Stimulated activated naive CD8-positive, alpha-beta T cell treated with anti-CD3 and anti-CD28 coated beads, Interleukin-15, Interleukin-2, amounts not matched to agents 100 U/mL and 50 U/mL, for 24 hours (primary cell): ENCODE results near the gene SEC22A.

ENCODE experiments used
- ATAC-seq: fragments of 150-1000 bp; cut with Tn5 transposase; one replicate; pipeline ENCODE4 v1.10.0; 2021
- DNase-seq: peaks from one replicate; pipeline ENCODE4 v3.0.0; 2021

The SEC22A gene

DNA sequence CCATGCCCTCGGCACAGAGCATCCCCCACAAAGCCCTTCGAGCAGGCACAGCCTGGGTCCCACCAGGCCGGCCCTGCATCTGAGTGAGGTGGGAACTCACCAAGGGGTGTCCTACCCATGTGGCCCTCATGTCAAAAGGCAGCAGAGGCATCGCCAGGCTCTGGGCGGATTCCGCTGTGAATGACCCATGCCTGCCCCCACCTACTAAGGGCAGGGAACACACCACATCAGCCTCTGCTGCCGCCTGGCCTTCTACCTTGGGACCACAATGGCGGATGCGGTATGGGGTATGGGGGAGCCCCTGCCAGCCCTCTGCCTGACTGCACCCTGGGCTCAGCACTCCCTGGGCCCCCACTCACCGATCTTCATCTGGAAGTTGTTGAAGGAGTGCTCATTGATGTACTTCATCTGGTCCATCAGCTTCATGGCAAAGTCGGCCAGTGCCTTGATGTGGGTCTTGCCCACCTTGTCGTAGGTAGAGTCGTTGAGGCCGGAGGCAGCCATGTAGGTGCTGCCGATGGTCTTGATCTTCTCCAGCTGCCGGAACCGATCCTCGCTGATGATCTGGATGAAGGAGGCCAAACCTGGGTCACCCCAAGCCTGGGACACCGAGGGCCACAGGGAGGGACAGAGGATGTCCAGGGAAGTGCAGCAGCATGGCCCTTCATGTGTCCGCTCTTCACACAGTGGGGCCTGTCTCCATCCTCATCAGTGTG, 87.8 kb downstream of the SEC22A start:
- no peak for DNase-seq
- ATAC-seq: no peak

DNA sequence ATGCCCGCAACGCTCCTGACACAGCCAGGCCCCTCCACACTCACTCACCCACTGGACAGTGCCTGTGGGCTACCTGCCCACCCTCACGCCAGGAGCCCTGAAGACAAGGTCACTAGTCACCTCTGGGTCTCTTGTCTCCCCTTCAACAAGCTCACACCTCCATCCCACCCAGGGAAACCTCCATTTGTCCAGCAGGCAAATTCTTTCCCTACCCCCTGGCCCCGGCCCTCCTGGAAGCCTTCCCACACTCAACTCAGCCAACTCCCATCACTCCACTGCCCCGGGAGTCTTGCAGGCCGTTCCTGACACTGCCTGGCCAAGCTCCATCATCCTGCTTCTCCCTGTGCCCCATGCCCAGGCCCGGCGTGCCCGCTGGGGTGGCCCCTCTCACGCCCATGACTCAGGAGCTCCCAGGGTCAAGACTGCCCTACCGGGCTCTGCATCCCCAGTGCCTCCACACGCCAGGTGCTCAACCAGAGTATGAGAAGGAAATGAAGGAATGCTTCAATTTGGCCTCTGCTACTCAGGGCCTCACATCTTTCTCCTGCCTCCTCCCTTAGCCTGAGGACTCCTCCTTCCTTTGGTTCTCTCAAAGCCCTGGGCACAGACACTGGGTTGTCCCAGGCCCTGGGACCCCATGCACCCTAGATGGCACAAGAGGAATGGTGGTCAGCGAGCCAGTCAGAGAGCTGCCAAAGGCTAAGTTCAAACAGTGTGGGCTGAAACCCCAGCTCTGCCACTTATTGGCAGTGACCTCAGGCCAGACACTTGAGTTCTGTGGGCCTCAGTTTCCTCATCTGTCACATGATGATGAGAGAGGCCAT, 88.6 kb downstream of the SEC22A start:
- no peak for DNase-seq
- no peak for ATAC-seq

DNA sequence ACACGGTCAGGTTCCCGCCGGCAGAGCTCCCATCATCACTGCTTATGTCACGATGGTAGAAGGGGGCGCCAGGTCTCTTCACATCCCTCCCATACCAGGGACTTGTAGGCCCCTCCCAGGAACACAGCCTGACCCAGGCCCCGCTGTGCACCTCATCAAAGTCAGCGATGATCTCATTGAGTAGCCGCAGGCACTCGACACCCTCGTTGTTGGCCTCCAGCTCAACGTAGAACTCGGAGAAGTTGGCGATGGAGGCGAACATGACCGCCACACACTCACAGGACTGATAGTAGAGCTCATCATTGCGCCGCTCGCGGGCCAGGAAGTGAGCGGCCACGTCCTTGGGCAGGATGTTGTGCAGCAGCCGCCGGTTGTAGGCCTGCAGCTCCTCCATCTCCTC, 89.2 kb downstream of the SEC22A start:
- ATAC-seq (no peak), DNase-seq (no peak)

DNA sequence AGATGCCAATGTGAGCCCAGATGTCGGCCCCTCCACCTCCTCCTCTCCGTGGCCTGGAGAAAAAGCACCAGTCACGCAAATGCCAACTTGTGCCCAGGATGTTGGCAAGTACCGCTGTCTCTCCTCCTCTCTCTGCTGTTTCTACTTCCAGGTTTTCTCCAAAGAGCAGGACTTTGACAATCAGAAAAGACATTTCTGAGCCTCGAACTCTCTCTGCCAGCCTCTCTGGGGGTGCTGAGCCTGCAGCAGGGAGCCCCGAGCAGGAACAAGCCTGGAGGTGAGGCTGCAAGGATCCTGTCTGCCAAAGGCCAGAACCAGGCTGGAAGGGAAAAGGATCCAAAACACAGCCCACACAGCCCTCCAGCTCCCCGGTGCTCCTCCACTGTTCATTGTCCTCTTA, 89.7 kb downstream of the SEC22A start:
- DNase-seq: no peak

DNA sequence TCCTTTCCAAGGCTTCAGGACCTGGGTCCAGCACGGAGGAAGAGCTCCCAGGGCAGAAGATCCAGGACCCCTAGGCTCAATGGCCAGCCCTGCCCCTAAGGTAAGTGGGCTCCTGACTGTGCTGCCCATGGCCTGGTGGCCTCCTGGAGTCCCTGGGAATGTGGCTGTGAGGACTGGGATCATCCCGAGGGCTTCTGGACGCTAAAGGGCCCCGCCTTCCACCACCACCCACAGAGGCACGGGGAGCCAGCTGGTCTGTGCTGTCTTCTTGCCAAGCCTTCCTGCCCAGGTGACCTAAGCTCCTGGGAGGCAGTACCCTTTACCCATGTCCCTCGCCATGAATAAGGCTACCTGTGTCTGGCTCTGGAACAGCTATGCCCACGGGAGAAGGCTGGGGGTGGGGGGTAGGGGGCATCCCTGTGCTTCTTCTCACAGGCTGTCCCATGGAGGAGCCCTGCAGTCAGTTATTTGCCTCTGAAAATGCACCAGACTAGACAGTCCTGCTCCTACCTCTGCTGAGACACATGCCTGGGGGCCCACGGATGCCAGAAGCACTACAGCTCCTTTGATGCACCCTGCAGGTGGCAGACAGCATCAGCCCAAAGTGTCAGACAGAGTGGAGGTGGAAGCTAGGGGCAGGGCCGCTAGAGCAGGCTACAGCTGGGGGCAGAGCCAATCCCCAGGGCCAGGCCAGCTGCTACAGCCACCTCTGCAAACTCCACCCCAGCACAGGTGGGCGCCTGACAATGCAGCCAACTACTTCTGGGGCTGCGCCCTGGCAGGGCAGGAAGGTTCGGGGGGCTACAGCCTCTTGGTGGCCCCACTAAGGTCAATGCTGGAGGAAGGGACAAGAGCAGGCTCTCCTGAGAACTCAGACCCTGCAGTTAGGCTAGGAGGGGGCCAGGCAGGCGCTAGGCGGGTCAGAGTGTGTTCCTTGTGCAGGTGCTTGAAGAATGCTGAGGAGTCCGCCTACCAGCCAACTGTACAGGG, 90.9 kb downstream of the SEC22A start:
- DNase-seq (no peak), ATAC-seq (no peak)

More for the DNA sequence above, 89.7 kb downstream of the SEC22A start:
- ATAC-seq: no peak

DNA sequence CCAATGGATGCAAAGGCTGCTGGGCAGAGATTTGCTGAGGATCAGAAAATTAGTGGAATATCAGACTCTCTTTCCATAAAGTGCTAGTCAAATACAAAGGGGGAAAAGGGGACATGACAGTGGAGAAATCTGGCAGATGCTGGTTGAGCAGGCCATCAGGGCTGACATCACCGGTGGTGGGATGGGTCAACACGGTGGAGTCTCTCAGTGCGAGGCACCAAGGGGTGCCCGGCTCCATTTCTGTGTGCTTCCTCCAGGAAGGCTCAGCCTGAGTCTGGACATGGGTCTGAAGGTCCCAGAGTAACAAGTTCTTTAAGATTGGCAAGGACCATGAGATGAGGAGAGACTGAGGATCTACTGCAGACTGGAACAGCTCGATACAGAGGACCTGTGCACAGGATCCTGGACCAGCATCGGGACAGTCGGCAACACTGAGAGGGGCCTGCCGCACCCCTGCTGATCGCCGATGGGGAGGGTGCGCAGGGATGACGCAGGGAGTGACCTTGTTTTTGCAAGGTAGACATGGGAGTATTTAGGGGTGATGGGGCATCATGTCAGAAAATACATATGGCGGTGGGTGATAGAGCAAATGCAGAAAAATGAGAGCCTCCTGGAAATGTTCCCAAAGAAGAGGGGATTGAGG, 92.7 kb downstream of the SEC22A start:
- DNase-seq (no peak), ATAC-seq (no peak)

DNA sequence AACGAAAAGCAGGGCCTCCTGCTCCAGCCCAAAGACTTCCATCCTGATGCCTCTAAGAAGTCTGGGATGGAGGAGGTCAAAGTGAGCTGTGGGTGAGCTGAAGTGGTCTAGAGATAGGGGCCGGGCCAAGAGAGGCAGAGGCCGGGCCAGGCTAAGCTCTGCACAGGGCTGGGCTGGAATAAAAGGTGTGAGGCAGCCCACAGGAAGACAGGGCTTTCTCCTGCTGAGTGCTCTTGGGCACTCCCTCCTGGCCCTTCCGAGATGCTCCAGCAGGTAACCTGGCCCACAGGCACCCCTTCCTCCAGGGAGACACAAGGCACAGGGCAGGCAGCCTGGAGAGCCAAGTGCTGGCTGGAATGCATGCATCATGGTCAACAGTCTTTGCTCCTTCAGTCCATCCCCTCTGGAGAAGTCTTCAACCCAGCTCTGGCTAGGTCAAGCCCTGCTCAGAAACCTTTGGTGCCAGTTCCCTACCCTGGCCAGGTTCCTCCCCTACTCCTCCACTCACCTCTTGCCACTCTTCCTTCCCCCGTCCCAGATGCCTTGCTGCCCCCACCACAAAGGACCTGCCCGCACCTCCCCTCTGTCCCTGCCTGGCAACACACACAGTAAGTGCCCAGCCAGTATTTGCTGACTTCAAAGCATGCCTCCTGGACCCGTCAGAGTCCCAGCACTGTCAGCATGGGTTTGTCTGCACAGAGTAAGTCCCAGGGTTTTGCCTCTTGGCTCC, 93.6 kb downstream of the SEC22A start:
- ATAC-seq (no peak), DNase-seq (no peak)

DNA sequence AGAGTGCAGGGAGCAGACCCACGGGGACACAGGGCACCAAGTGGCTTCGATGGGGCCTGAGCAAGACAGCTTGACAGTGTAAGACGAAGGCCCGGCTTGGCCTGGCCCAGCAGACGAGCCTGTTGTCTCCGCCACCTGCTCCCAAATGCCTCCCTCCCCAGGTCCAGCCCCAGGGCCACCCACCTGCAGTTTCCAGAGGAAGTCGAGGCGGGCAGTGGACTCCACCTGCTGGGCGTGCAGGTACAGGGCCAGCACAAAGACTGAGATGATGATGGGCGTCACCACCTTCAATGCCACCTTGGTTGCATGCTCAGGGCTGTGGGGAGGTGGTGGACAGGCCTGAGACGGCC, 94.1 kb downstream of the SEC22A start:
- DNase-seq: no peak

DNA sequence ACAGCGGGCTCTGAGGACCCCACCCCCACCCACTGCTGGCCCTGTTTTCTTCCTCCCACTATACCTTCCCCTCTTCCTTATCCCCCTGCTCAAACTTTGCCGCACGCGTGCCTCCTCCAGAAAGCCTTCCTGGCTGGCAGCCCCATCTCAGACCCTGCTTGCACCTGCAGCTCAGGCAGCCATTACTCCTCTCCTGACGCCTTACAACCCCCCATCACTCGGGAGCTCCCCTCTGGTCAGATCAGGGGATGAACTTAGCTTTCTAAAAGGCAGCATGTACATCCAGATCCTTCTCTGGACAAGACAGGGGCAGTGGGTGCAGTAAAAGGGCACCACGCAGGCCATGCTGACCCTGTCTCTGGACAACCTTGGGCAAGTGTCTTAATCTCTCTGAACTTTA, 94.5 kb downstream of the SEC22A start:
- no peak for DNase-seq
- ATAC-seq: no peak

More for the DNA sequence above, 94.1 kb downstream of the SEC22A start:
- ATAC-seq: no peak

DNA sequence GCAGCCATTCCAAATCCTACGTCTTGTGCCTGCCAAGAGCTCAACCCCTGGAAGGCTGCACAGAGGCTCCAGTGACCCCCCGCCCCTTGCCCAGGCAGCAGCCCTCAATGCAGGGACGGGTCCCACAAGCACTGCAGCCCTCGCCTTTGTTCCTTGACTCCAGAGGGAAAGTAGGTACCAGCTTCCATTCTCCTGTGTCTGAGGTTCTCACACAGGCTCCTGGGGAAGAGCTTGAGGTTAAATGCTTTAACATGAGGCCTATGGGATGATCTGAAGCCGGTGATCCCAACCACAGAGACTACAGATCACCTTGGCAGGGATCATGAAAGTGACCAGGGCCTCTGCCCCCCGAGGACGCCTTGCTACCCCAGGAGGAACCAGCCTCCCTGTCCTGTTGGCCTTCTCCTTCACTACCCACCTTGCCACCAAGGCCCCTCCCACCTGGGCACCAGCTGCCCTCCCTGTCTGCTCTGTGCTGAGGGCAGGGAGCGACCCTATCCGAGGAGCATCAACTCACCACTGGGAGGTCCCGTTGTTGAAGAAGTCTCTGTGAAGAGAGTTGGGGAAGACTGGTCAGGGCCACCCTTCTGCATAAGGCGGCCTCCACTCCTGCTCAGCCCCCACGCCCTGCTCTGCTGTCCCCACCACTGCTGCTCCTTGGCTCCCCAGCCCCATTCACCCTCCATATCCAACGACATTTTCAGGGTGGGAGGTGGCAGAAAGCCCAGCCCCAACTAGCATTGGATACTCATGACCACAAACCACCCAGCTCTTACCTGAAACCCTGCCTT, 95.3 kb downstream of the SEC22A start:
- DNase-seq (no peak), ATAC-seq (no peak)

DNA sequence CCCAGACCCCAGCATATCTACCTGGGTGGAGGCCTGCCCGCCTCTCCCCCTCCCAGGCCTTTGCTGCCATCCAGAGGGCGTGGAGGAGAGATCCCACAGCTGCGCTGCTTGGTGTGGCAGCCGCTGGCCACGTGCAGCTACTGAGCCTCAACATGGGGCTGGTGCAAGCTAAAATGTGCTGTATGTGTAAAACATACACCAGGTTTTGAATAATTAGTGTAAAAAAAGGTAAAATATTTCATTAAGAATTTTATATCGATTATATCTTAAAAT, 95.8 kb downstream of the SEC22A start:
- ATAC-seq (no peak), DNase-seq (no peak)

DNA sequence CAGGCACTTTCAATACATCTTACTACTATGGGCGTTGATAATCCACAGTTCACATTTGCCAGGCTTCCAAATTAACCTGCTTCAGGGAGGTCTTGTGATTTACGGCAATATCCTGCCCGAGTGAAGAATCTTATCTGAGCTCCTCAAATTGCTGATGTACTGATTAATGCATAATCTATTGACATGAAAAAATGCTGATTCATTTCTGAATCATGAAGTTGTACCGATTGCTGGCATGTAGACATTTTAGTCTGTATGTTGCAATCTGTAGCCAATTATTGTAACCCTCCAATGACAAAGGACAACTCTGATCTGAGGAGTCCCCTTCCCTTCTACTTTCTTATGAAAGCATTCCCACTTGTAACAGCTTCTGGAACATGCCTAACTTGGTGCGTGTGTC, 97.2 kb downstream of the SEC22A start:
- DNase-seq (no peak), ATAC-seq (no peak)

DNA sequence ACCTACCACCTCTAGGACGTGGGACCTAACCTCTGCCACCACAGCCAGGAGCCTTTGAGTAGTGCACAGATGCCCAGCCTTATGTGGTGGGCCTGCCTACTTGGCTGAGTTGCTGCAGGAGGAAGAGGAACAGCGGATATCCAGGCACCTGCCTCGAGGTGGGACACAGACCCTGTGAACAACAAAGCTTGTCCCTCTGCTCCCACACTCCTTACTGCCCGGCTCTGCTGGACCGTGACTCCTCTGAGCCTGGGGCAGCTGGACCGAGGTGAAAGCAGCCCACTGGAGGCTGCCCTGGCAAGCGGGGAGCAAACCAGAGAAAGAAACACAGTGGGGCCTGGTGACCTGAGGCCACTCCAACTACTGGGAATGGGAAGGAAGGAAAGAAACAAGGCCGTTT, 97.8 kb downstream of the SEC22A start:
- DNase-seq: no peak

DNA sequence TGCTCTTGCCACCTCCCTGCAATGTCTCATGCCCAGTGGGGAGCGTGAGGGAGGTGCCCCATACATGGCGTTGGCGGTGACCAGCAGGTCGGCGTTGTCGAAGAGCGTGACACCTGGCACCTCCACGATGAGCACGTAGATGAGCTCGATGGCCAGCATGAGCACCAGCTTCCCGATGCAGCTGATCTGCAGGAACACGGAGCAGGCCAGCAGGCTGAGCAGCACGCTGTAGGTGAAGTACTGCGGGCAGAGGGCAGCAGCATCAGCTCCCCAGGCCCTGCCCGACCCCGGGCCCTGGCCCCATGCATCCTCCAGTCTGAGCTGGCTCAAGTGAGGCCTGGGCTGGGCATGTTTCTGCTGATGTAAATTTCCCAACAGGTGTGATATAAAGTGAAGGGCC, 98.3 kb downstream of the SEC22A start:
- DNase-seq (no peak), ATAC-seq (no peak)

More for the DNA sequence above, 97.8 kb downstream of the SEC22A start:
- no peak for ATAC-seq

DNA sequence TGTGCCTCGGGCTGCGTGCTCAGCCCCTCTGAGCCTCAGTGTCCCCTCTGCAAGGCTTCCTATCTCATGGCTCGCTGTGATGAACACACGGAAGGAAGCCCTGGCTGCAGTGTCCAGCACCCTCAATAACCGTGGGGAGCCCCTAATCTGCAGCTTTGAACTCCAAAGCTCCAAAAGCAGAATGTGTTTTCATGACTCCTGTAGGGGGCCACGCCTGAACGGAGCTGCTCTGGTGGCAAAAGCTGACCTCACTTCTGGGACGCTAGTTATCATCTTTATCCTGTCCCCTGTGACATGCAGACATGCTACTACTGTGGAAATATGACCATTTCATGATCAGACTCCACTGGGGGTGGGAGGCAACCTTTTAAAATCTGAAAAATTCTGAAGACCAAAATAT, 98.8 kb downstream of the SEC22A start:
- ATAC-seq: no peak
- no peak for DNase-seq

DNA sequence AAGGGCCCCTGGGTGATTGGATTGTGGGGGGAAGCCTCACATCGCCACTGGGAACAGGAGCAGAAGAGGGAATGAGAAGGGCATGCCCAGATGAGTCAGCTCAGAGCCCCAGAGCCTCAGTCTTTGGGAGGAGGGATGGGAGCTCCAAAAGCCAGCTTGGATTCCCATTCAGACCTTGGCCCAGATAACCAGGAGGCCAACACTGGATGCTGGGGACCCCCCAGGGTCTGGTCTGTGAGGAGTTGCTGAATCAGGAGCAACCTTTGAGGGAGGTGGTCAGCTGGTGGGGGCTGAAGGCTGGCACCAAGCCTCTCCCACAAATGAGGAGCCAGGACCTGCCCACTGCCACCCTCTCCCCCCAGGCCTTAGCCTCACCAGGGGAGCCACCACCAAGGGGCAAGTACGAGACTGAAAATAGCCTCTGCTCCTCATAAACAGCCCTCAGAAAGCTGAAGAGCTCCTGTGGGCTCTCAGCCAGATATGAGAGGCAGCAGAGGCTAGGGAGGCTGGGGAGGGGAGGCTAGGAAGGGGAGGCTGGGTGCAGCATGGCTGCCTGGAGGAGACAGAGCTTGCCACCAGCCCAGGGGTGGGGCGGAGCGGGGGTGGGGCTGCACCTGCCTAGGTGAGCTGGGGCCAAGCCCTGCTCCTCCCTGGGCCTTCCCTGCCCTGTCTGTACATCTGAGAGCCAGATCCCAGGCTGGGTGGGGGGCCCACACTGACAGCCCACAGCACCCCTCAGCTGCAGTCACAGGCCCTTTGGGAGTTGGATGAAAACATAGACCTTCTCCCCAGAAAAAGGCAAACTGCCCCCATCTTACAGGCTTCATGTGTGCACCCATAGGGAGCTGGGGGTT, 99.8 kb downstream of the SEC22A start:
- no peak for ATAC-seq
- no peak for DNase-seq

DNA sequence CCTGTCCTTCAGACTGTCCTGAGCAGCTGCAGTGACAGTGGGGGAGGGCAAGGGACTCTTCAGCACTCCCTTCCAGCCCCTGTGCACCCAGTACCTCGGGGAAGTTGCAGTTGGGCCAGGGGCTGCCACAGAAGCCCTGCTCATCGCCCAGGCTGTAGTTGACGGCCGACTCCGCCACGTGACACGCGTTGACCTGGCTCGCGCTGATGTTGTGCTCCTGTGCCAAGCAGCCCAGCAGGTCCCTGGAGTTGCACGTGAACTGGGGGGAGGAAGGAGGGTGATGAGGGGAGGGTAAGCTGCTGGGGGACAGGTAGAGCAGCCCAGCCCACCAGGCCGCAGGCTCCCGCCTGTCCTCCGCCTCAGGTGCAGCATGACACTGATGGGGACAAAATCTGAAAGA, 101.2 kb downstream of the SEC22A start:
- ATAC-seq: no peak
- DNase-seq: no peak

DNA sequence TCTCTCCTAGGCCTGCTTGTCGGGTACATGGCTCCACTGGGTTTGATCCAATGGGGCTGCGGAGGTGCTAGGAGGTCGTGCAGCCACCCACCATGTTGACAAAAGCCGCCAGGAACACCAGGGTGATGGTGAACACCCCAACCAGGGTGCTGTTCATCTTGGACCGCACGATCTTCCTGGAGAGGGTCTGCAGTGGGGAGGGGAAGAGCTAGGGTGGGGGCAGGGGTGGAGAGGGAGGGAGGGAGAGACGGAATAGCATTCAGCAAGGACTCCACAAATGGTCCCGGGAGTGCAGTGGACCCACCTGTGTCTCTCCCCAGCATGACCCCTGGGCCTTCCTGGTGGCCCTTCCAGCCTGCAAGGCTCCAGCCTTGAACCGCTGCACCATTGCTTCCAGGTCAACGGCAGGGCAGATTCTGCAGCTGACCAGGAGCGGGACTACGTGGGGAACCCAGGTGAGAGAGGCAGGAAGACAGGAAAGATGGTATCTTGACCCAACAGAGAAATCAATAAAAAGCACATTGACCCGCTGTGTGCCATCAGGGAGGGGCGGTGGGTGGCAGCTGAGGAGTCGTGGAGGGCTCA, 102.3 kb downstream of the SEC22A start:
- DNase-seq: no peak
- no peak for ATAC-seq

DNA sequence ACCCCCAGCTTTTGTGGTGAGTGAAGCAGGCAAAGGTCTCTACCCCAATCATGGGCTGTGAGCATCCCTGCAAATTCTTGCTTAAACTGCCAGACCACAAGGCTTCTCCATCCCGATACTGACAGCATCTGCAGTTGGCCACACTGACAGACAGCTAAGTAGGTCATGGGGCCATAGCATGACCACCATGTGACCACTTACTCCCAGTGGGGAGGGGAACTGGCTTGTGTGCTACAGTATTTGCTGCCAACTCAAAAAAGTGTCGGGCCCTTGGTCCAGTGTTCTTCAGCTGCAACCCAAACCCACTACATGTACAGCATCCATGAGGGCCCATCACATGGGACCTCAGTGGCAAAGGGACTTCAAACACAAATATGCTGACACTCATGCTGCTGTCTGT, 103.4 kb downstream of the SEC22A start:
- DNase-seq: no peak
- ATAC-seq: no peak

DNA sequence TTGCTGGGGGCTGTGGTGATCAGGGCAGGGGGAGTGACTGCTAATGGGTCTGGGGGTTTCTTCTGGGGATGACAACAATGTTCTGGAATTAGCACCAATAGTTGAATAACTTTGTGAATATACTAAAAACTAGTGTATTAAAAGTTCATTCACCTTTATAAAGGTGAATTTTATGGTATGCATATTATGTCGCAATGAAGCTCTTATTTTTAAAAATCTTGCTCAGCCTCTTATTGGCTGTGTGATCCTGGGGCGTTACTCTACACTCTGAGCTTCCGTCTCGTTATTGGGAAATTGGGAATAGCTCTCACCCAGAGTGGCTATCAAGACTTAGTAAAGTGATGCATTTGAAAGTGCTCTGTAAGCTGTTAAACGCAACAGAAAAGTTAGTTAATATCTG, 105.3 kb downstream of the SEC22A start:
- DNase-seq (no peak), ATAC-seq (no peak)
